ENCODE data around the gene SLC38A5. TPM values are rescaled to one million over a fixed set of nuclear protein-coding genes. Genes with fewer than 3 reads are reported as not detected.

The SLC38A5 gene
- total and polyA plus RNA-seq, 9 of the 15 experiments (the other 6 are each of a cell fraction or from before 2014, with no cell fraction given), result 9.3 to 228 (median 142) TPM

- TF ChIP-seq ARID3A (IDR thresholded peaks at IDR 0.05; ENCODE audit: borderline replicate concordance, low read depth, low read length) (no peak), ZNF518B (CRISPR knock-in tag; IDR thresholded peaks at IDR 0.05) (no peak), NKRF (IDR thresholded peaks at IDR 0.05; ENCODE audit: borderline replicate concordance) (no peak), ZBTB17 (CRISPR knock-in tag; IDR thresholded peaks at IDR 0.05) (no peak), CHCHD3 (CRISPR knock-in tag; IDR thresholded peaks at IDR 0.05) (no peak), NFIC (IDR thresholded peaks at IDR 0.05) (peak; percentile 58), ZFP30 (CRISPR knock-in tag; IDR thresholded peaks at IDR 0.05; ENCODE audit: borderline replicate concordance) (no peak), PCBP1 (IDR thresholded peaks at IDR 0.05; ENCODE audit: low read depth, low read length, poor library complexity, severe bottlenecking) (no peak), TRIM24 (IDR thresholded peaks at IDR 0.05) (peak in 1 of 2 experiments; percentile 10; a peak in 2 of 4 replicates), SIN3A (IDR thresholded peaks at IDR 0.05; ENCODE audit: borderline replicate concordance in 2 of 2, control insufficient read depth in 1 of 2, low read depth in 2 of 2, low read length in 2 of 2) (peak in 1 of 2 experiments; percentile 24; a peak in 1 of 4 replicates), TCF3 (CRISPR knock-in tag; IDR thresholded peaks at IDR 0.05) (peak; percentile 71), ZNF766 (CRISPR knock-in tag; conservative IDR thresholded peaks at IDR 0.05) (no peak), TEAD4 (IDR thresholded peaks at IDR 0.05; ENCODE audit: low read length) (peak; percentile 50; the same call in 1 of the 2 replicates), TEAD4 (CRISPR knock-in tag; IDR thresholded peaks at IDR 0.05; ENCODE audit: borderline replicate concordance) (no peak), TAL1 (IDR thresholded peaks at IDR 0.05) (peak; percentile 70), COPS2 (conservative IDR thresholded peaks at IDR 0.05) (no peak), POLR2AphosphoS5 (IDR thresholded peaks at IDR 0.05; ENCODE audit: control insufficient read depth, insufficient read depth, low read depth, low read length) (peak; percentile 38; the same call in 1 of the 2 replicates), ZNF316 (IDR thresholded peaks at IDR 0.05) (no peak), HOMEZ (CRISPR knock-in tag; IDR thresholded peaks at IDR 0.05) (no peak)
Observed at GRCh38 chrX:48467281-48467761, 2.7 kb downstream of the SLC38A5 start (continued).

Data from K562 (cell line).